A673 (cell line): Measurements from ENCODE around the gene DNAAF5. TPM values are rescaled to one million over a fixed set of nuclear protein-coding genes. Genes with fewer than 3 reads are reported as not detected.

ENCODE experiments used
- BruUV-seq: library from RNA; stranded (reverse); fragments of 400-500 nt; replicated peaks from 2 replicates; lab custom pipeline; 2021; lab: Mats Ljungman, UMichigan
- CTCF ChIA-PET: fragments of 300-600 bp; sonication (Branson Sonifier 250); formaldehyde crosslinking; loops from one replicate; lab custom pipeline; 2022; ENCODE audit warnings: antibody characterized with exemption; lab: Charles Lee
- POLR2A ChIA-PET: fragments of 300-600 bp; sonication (Branson Sonifier 250); formaldehyde crosslinking; loops from one replicate; lab custom pipeline; 2022; ENCODE audit warnings: antibody characterized with exemption; ENCODE audit not compliant: low non-redundant PET; lab: Charles Lee
- DNase-seq: peaks from one replicate; pipeline ENCODE4 v3.0.0-alpha.2; 2015; ENCODE audit warnings: low spot score
- H3K27ac ChIP-seq: fragments of 200-600 bp; sonication (generic); 2 replicates; pipeline ENCODE4 v1.5.1; 2016; ENCODE audit warnings: mixed run types, low read depth, mild to moderate bottlenecking, mixed read lengths, antibody characterized with exemption, low read length; ENCODE audit not compliant: poor library complexity, severe bottlenecking
- H3K27me3 ChIP-seq: fragments of 200-600 bp; sonication (generic); replicated peaks from 2 replicates; pipeline ENCODE4 v1.6.1; 2017; ENCODE audit warnings: mixed run types, low read depth, mild to moderate bottlenecking, mixed read lengths, antibody characterized with exemption, low read length; ENCODE audit not compliant: insufficient read depth, poor library complexity
- H3K36me3 ChIP-seq: fragments of 200-600 bp; sonication (generic); 2 replicates; pipeline ENCODE4 v1.6.1; 2016; ENCODE audit warnings: mixed run types, mild to moderate bottlenecking, mixed read lengths, antibody characterized with exemption, low read length; ENCODE audit not compliant: insufficient read depth, poor library complexity, severe bottlenecking
- H3K4me1 ChIP-seq: fragments of 200-600 bp; sonication (generic); 2 replicates; pipeline ENCODE4 v1.6.1; 2017; ENCODE audit warnings: mixed run types, mild to moderate bottlenecking, mixed read lengths, antibody characterized with exemption, low read length; ENCODE audit not compliant: insufficient read depth, poor library complexity, severe bottlenecking
- H3K4me3 ChIP-seq: fragments of 200-600 bp; sonication (generic); 2 replicates; pipeline ENCODE4 v1.5.1; 2016; ENCODE audit warnings: low read depth, mixed run types, mild to moderate bottlenecking, mixed read lengths, low read length; ENCODE audit not compliant: poor library complexity, severe bottlenecking
- H3K9me3 ChIP-seq: fragments of 200-600 bp; sonication (generic); 2 replicates; pipeline ENCODE4 v1.6.1; 2016; ENCODE audit warnings: mixed run types, low read depth, mild to moderate bottlenecking, mixed read lengths, antibody characterized with exemption, low read length; ENCODE audit not compliant: poor library complexity, severe bottlenecking
- CTCF ChIP-seq: fragments of 300-800, 200-600 bp; sonication (generic); conservative IDR thresholded peaks from 2 replicates; pipeline ENCODE4 v1.5.1; 2017; ENCODE audit warnings: low read depth, mild to moderate bottlenecking, antibody characterized with exemption, low read length, moderate library complexity, mixed read lengths
- EZH2 ChIP-seq: fragments of 200-600 bp; sonication (generic); IDR thresholded peaks from 2 replicates; pipeline ENCODE4 v1.6.1; 2017; ENCODE audit warnings: borderline replicate concordance, low read depth, mild to moderate bottlenecking, mixed read lengths, antibody characterized with exemption, low read length; ENCODE audit not compliant: poor library complexity, severe bottlenecking
- intact Hi-C: fragments of 100-400 bp; cut with micrococcal nuclease; formaldehyde crosslinking; loops from one replicate; pipeline ENCODE4 v1.10.0; 2022; ENCODE audit not compliant: unreplicated experiment
- total RNA-seq: library from RNA; stranded (reverse); gene quantifications from 2 replicates; pipeline ENCODE4 v1.2.3, GENCODE V29; 2021

Gene DNAAF5
- total RNA-seq, 1 experiment from 2014 or later, result 78.1 TPM

- DNase-seq, result no peak
- BruUV-seq, result no TSS peak
- intact Hi-C loops, result no loop called here
- Histone ChIP-seq H3K4me1 (no peaks in the 10 kb centered on the region), H3K4me3 (no peak overlapping the region), H3K27ac (no peak overlapping the region), H3K9me3 (no peaks in the 10 kb centered on the region), H3K36me3 (peaks cover 20% of the 10 kb centered on the region), H3K27me3 (no peaks in the 10 kb centered on the region)
- TF ChIP-seq EZH2 (no peak), CTCF (no peak)
- ChIA-PET POLR2A (no interaction called here), CTCF (no interaction called here)
Measured at GRCh38 chr7:747186-747585, 20.7 kb downstream of the DNAAF5 start.

GRCh38 chr7:748446-748845, 21.9 kb downstream of the DNAAF5 start:
- ChIA-PET CTCF (no interaction called here), POLR2A (no interaction called here)
- TF ChIP-seq EZH2 (no peak), CTCF (no peak)
- DNase-seq, result no peak
- no peaks in the 10 kb centered on the region for H3K9me3 ChIP-seq
- no peaks in the 10 kb centered on the region for H3K27me3 ChIP-seq
- no peaks in the 10 kb centered on the region for H3K4me1 ChIP-seq
- H3K36me3 ChIP-seq, result peaks cover 17% of the 10 kb centered on the region
- no peak overlapping the region for H3K27ac ChIP-seq
- BruUV-seq, result no TSS peak
- no peak overlapping the region for H3K4me3 ChIP-seq
- intact Hi-C loops, result no loop called here

GRCh38 chr7:749140-749551, 22.6 kb downstream of the DNAAF5 start:
- Histone ChIP-seq H3K4me1 (no peaks in the 10 kb centered on the region), H3K36me3 (peaks cover 18% of the 10 kb centered on the region), H3K9me3 (no peaks in the 10 kb centered on the region), H3K27me3 (no peaks in the 10 kb centered on the region), H3K27ac (no peak overlapping the region), H3K4me3 (no peak overlapping the region)
- ChIA-PET CTCF (no interaction called here), POLR2A (no interaction called here)
- no TSS peak for BruUV-seq
- DNase-seq, result no peak
- intact Hi-C loops, result no loop called here
- TF ChIP-seq CTCF (no peak), EZH2 (no peak)
